ENCODE results near the gene NAA80. TPM values are rescaled to one million over a fixed set of nuclear protein-coding genes. Genes with fewer than 3 reads are reported as not detected.

The NAA80 gene
- total RNA-seq, 1 experiment from 2014 or later: 6.0 TPM

DNA sequence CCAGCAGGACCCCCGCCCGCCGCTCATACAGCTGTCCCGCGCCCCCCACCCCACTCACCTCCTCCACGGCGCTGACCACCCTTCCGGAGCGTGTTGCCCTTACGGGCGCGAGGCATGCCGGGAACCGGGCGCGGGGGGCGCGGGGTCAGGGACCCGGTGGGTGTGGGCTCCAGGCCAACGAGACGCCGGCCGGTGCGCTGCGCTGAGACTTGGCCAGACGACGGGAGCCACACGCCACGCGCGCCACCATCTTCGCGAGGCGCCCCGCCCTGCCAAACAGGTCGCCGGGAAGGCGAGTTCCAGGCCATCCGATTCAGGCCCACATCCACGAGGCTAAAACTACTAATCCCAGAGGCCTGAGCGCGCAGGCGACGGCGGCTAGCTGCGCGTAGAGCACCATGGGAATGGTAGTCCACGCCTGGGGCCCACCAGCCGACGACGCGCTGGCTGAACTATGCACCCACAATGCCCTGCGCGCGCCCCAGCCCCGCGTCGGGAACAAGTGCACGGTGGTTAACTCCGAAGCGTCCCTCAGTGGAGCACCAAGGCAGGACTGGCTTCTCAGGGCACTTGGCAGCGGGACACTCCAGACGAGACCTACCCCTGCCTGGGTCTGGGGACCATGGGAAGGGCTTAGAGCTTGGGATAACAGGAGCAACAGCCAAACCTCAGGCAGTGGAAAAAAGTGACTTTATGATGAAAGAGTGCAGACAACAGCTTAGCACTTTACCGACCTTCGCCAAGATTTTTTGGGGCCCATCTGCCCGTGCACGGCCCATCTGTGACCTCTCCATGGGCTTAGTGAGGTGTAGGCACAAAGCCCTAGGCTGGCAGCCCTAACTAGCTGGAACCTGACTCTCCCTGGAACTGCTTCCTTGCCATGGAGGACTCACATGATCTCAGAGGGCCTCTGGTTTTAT is 6.8 kb downstream of the NAA80 start, which contains the start of gene IFRD2:
IFRD2 (minus strand) TSS at position 271 of the 920 bp plus-strand sequence; CDS start at position 116, 155 bp downstream.
- Histone ChIP-seq H4K91ac (ENCODE audit: insufficient read length, low read depth, low read length) (no peak within 1 kb of the TSS), H2BK15ac (ENCODE audit: low read depth, low read length) (no peak within 1 kb of the TSS), H3K4me1 (ENCODE audit: insufficient read depth, low read length) (no peaks in the 10 kb centered on the region), H2BK20ac (ENCODE audit: low read depth, low read length, poor library complexity, severe bottlenecking) (no peak within 1 kb of the TSS), H3K56ac (ENCODE audit: insufficient read length, low read depth, low read length) (no peak within 1 kb of the TSS), H3K4me2 (ENCODE audit: insufficient read depth, insufficient read length, low read length) (peak within 1 kb of the TSS; percentile 91), H3K79me1 (ENCODE audit: insufficient read depth, low read depth, low read length, poor library complexity, severe bottlenecking) (no peaks in the 10 kb centered on the region), H3K27me3 (ENCODE audit: insufficient read depth, low read length) (no peaks in the 10 kb centered on the region), H4K8ac (replicated peaks; ENCODE audit: insufficient read length, low read depth, low read length) (no peak within 1 kb of the TSS), H2BK120ac (ENCODE audit: low read depth, low read length, poor library complexity, severe bottlenecking) (no peak within 1 kb of the TSS), H3K9ac (ENCODE audit: extremely low read depth, insufficient read length, low read length) (peak within 1 kb of the TSS; percentile 73), H3K79me2 (ENCODE audit: insufficient read depth, low read length) (peaks cover 3% of the 10 kb centered on the region; the same call in 1 of the 2 replicates), H2AK5ac (ENCODE audit: insufficient read length, low read length) (no peak within 1 kb of the TSS), H3K4ac (ENCODE audit: low read depth, low read length) (no peak within 1 kb of the TSS), H4K5ac (ENCODE audit: insufficient read length, low read depth, low read length) (no peak within 1 kb of the TSS), H3T11ph (ENCODE audit: low read length) (no peak within 1 kb of the TSS), H2BK5ac (ENCODE audit: insufficient read length, low read length) (no peak within 1 kb of the TSS), H3K23me2 (ENCODE audit: insufficient read length, low read depth, low read length, poor library complexity, severe bottlenecking) (peaks cover 5% of the 10 kb centered on the region), H2BK12ac (ENCODE audit: insufficient read length, low read depth, low read length) (no peak within 1 kb of the TSS), H2AFZ (ENCODE audit: low read length) (no peak within 1 kb of the TSS), H3K9me3 (ENCODE audit: control insufficient read depth, low read depth, low read length) (no peaks in the 10 kb centered on the region), H3K14ac (ENCODE audit: insufficient read depth, low read length) (peak within 1 kb of the TSS; percentile 63), H3K23ac (ENCODE audit: insufficient read length, low read depth, low read length) (no peak within 1 kb of the TSS), H3K27ac (ENCODE audit: insufficient read length, low read depth, low read length) (no peak within 1 kb of the TSS), H3K18ac (ENCODE audit: insufficient read length, low read depth, low read length) (peak within 1 kb of the TSS; percentile 64), H4K20me1 (ENCODE audit: control insufficient read depth, insufficient read depth, insufficient read length) (no peaks in the 10 kb centered on the region)
- H3K27ac Mint-ChIP-seq: peak within 1 kb of the TSS; percentile 87 to 99 (median 96); a peak in 6 of 7 replicates
- DNase-seq: peak; percentile 98
- H3K36me3 Mint-ChIP-seq (ENCODE audit: insufficient read depth in 1 of 3, low read depth in 3 of 3): peaks cover 27 to 42% (median 34%) of the 10 kb centered on the region in 3 experiments; a peak in 6 of 7 replicates
- H3K4me1 Mint-ChIP-seq: peaks cover 11% of the 10 kb centered on the region in 2 experiments
- TF ChIP-seq, protein P1, sequence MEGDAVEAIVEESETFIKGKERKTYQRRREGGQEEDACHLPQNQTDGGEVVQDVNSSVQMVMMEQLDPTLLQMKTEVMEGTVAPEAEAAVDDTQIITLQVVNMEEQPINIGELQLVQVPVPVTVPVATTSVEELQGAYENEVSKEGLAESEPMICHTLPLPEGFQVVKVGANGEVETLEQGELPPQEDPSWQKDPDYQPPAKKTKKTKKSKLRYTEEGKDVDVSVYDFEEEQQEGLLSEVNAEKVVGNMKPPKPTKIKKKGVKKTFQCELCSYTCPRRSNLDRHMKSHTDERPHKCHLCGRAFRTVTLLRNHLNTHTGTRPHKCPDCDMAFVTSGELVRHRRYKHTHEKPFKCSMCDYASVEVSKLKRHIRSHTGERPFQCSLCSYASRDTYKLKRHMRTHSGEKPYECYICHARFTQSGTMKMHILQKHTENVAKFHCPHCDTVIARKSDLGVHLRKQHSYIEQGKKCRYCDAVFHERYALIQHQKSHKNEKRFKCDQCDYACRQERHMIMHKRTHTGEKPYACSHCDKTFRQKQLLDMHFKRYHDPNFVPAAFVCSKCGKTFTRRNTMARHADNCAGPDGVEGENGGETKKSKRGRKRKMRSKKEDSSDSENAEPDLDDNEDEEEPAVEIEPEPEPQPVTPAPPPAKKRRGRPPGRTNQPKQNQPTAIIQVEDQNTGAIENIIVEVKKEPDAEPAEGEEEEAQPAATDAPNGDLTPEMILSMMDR (conservative IDR thresholded peaks at IDR 0.05): no peak
- H3K4me3 Mint-ChIP-seq: peak within 1 kb of the TSS; percentile 82 to 87
- no CpG with 5 or more reads among the region's 67 CpGs for WGBS (ENCODE audit: extremely low coverage, insufficient read length, low lambda C conversion rate)
- no peaks in the 10 kb centered on the region for H3K27me3 Mint-ChIP-seq (ENCODE audit: low read depth)
- H3K9me3 Mint-ChIP-seq: no peaks in the 10 kb centered on the region; a peak in 1 of 5 replicates

Data from H9 (cell line).